CD4-positive, alpha-beta T cell (primary cell): ENCODE measurements around the gene FIGLA. TPM values are rescaled to one million over a fixed set of nuclear protein-coding genes. Genes with fewer than 3 reads are reported as not detected.
A peak's percentile ranks its signal among the peaks of the same experiment; 100 is the strongest.

Source experiments
- ATAC-seq: fragments of 200-7000 bp; cut with Tn5 transposase; one replicate; pipeline ENCODE4 v1.10.0; 2022; ENCODE audit warnings: mild to moderate bottlenecking; ENCODE audit not compliant: poor library complexity
- CTCF ChIA-PET: fragments of 350-600 bp; sonication (Branson Sonifier 250); formaldehyde crosslinking; loops from one replicate; lab custom pipeline; 2021; ENCODE audit warnings: antibody characterized with exemption, inconsistent platforms; lab: Charles Lee
- POLR2A ChIA-PET: fragments of 350-600 bp; sonication (Branson Sonifier 250); formaldehyde crosslinking; loops from one replicate; lab custom pipeline; 2021; ENCODE audit warnings: antibody characterized with exemption, inconsistent platforms; lab: Charles Lee
- DNase-seq, 14 experiments: peaks; one replicate each; pipeline ENCODE4 v3.0.0-alpha.2; 2013 to 2020; ENCODE audit warnings: mixed read lengths in 2 of 14
- H3K27ac ChIP-seq, 2 donors: one replicate each; pipeline versions ENCODE4 v1.5.1 to v1.7.0; 2013; ENCODE audit warnings: low read length in 2 of 2, low read depth in 1 of 2, mild to moderate bottlenecking in 1 of 2
- H3K27me3 ChIP-seq, 2 experiments: 1 replicate in 1 of 2; 2 replicates in 1 of 2; pipeline versions ENCODE4 v1.6.1 to v1.7.0; 2013; ENCODE audit warnings: low read length in 2 of 2, control low read depth in 1 of 2, mild to moderate bottlenecking in 1 of 2, moderate library complexity in 1 of 2; ENCODE audit not compliant: insufficient read depth in 2 of 2, control insufficient read depth in 1 of 2
- H3K36me3 ChIP-seq: one replicate; pipeline ENCODE4 v1.6.1; 2013; ENCODE audit warnings: low read length, control low read depth; ENCODE audit not compliant: insufficient read depth
- H3K4me1 ChIP-seq: one replicate; pipeline ENCODE4 v1.6.1; 2013; ENCODE audit warnings: low read length, control low read depth; ENCODE audit not compliant: insufficient read depth
- H3K4me3 ChIP-seq: one replicate; pipeline ENCODE4 v1.5.1; 2013; ENCODE audit warnings: mild to moderate bottlenecking, low read length, moderate library complexity
- H3K9me3 ChIP-seq, 2 experiments: 1 replicate in 1 of 2; 2 replicates in 1 of 2; pipeline versions ENCODE4 v1.6.1 to v1.7.0; 2013; ENCODE audit warnings: low read length in 2 of 2, mild to moderate bottlenecking in 2 of 2, control low read depth in 1 of 2, moderate library complexity in 1 of 2; ENCODE audit not compliant: control insufficient read depth in 1 of 2, insufficient read depth in 1 of 2
- H3K27ac Mint-ChIP-seq: one replicate; pipeline ENCODE4 v1.8.0; 2020; ENCODE audit warnings: mixed read lengths
- H3K27me3 Mint-ChIP-seq: one replicate; pipeline ENCODE4 v1.8.0; 2021; ENCODE audit warnings: mixed read lengths
- H3K36me3 Mint-ChIP-seq: one replicate; pipeline ENCODE4 v1.8.0; 2021; ENCODE audit warnings: low read depth, mixed read lengths
- H3K4me1 Mint-ChIP-seq: one replicate; pipeline ENCODE4 v1.8.0; 2021; ENCODE audit warnings: low read depth, mixed read lengths
- H3K4me3 Mint-ChIP-seq: one replicate; pipeline ENCODE4 v1.8.0; 2020; ENCODE audit warnings: mild to moderate bottlenecking, mixed read lengths
- H3K9me3 Mint-ChIP-seq: one replicate; pipeline ENCODE4 v1.8.0; 2020; ENCODE audit warnings: mixed read lengths
- CTCF ChIP-seq: fragments of 200-600 bp; IDR thresholded peaks from one replicate; pipeline ENCODE4 v1.8.0; 2022; ENCODE audit warnings: antibody characterized with exemption, mild to moderate bottlenecking
- intact Hi-C, 2 experiments: fragments of 100-400 bp; cut with DNase I in 1 of 2; cut with micrococcal nuclease in 1 of 2; formaldehyde crosslinking; loops; one replicate each; pipeline versions ENCODE4 v1.15.1 to v1.9.0; 2023 to 2025; cut with DNase I, micrococcal nuclease
- total RNA-seq, 174 experiments: library from RNA in 2 of 174; stranded (reverse) in 2 of 174; gene quantifications; one replicate each; pipeline ENCODE4 v1.2.3 and lab custom pipeline; 2021 to 2026

FIGLA gene
- total RNA-seq, 2 experiments from 2014 or later: not detected

- no peak for TF ChIP-seq CTCF
- H3K4me1 ChIP-seq: no peaks in the 10 kb centered on the region
- peaks cover 0 to 3% of the 10 kb centered on the region in 2 experiments for H3K9me3 ChIP-seq
- ChIA-PET POLR2A (no interaction called here), CTCF (no interaction called here)
- intact Hi-C loops: no loop called here
- Mint-ChIP-seq H3K36me3 (no peaks in the 10 kb centered on the region), H3K4me3 (no peak overlapping the region), H3K27ac (no peak overlapping the region), H3K27me3 (peaks cover 61% of the 10 kb centered on the region), H3K9me3 (no peaks in the 10 kb centered on the region), H3K4me1 (no peaks in the 10 kb centered on the region)
- H3K27ac ChIP-seq: no peak overlapping the region
- no peak for ATAC-seq
- no peak for DNase-seq
- peaks cover 7 to 10% of the 10 kb centered on the region in 2 experiments for H3K27me3 ChIP-seq
- no peak overlapping the region for H3K4me3 ChIP-seq
- H3K36me3 ChIP-seq: no peaks in the 10 kb centered on the region
Measured at GRCh38 chr2:70796262-70796661, 5.8 kb upstream of the FIGLA start.

- Histone ChIP-seq H3K4me3 (no peak overlapping the region), H3K27ac (no peak overlapping the region), H3K36me3 (no peaks in the 10 kb centered on the region), H3K4me1 (peaks cover under 1% of the 10 kb centered on the region), H3K9me3 (peaks cover 0 to 3% of the 10 kb centered on the region in 2 experiments), H3K27me3 (peaks cover 14 to 15% of the 10 kb centered on the region in 2 experiments)
- CTCF ChIA-PET: no interaction called here
- Mint-ChIP-seq H3K4me1 (no peaks in the 10 kb centered on the region), H3K27me3 (peaks cover 58% of the 10 kb centered on the region), H3K9me3 (no peaks in the 10 kb centered on the region), H3K36me3 (no peaks in the 10 kb centered on the region), H3K4me3 (no peak overlapping the region), H3K27ac (no peak overlapping the region)
- TF ChIP-seq CTCF: no peak
- ATAC-seq: no peak
- intact Hi-C loops: no loop called here
- DNase-seq: no peak
- POLR2A ChIA-PET: no interaction called here
Measured at GRCh38 chr2:70795164-70795995, 4.9 kb upstream of the FIGLA start.

- H3K27ac Mint-ChIP-seq: no peak overlapping the region
- Histone ChIP-seq H3K4me3 (no peak overlapping the region), H3K4me1 (peaks cover 11% of the 10 kb centered on the region), H3K27me3 (peaks cover 26 to 32% of the 10 kb centered on the region in 2 experiments), H3K36me3 (no peaks in the 10 kb centered on the region), H3K27ac (no peak overlapping the region), H3K9me3 (peaks cover 0 to 5% of the 10 kb centered on the region in 2 experiments)
- no peak for TF ChIP-seq CTCF
- no peaks in the 10 kb centered on the region for H3K36me3 Mint-ChIP-seq
- CTCF ChIA-PET: no interaction called here
- intact Hi-C loops: loop anchor here in 1 of 2 experiments (5.0 kb wide), 1 partner anchor 69 kb away; no protein-coding TSS in a partner anchor
- peaks cover 58% of the 10 kb centered on the region for H3K27me3 Mint-ChIP-seq
- POLR2A ChIA-PET: no interaction called here
- peaks cover 6% of the 10 kb centered on the region for H3K4me1 Mint-ChIP-seq
- H3K4me3 Mint-ChIP-seq: no peak overlapping the region
- ATAC-seq: no peak
- peak in 2 of 14 experiments; percentile 32 to 43 for DNase-seq
- no peaks in the 10 kb centered on the region for H3K9me3 Mint-ChIP-seq
Measured at GRCh38 chr2:70793450-70793849, 3.0 kb upstream of the FIGLA start.
